Neural progenitor cell (in vitro differentiated cells): ENCODE measurements around the gene P2RY12.

Experiments
- CTCF ChIP-seq: fragments of 200-600 bp; sonication (generic); IDR thresholded peaks from 2 replicates; pipeline ENCODE4 v1.5.1; 2017; ENCODE audit warnings: antibody characterized with exemption, mild to moderate bottlenecking
- EZH2phosphoT487 ChIP-seq: fragments of 200-600 bp; sonication (generic); IDR thresholded peaks from 2 replicates; pipeline ENCODE4 v1.6.1; 2017; ENCODE audit warnings: antibody characterized with exemption

- no peak for TF ChIP-seq CTCF
- no peak for TF ChIP-seq EZH2phosphoT487
Observed at GRCh38 chr3:151330379-151330778, 54.2 kb downstream of the P2RY12 start.
